Calu3 (cell line): ENCODE data around the gene MBNL3. TPM values are rescaled to one million over a fixed set of nuclear protein-coding genes. Genes with fewer than 3 reads are reported as not detected.

ENCODE experiments used
- BruUV-seq: library from RNA; stranded (reverse); fragments of 400-500 nt; replicated peaks from 2 replicates; lab custom pipeline; 2021; lab: Mats Ljungman, UMichigan
- CTCF ChIA-PET: fragments of 300-600 bp; sonication (Branson Sonifier 250); formaldehyde crosslinking; loops from one replicate; lab custom pipeline; 2022; ENCODE audit warnings: antibody characterized with exemption; lab: Charles Lee
- DNase-seq: peaks from one replicate; pipeline ENCODE4 v3.0.0; 2022
- H3K27ac Mint-ChIP-seq: one replicate; pipeline ENCODE4 v1.8.0; 2022; ENCODE audit warnings: mixed read lengths; ENCODE audit not compliant: unreplicated experiment
- H3K27me3 Mint-ChIP-seq: one replicate; pipeline ENCODE4 v1.8.0; 2022; ENCODE audit warnings: mixed read lengths; ENCODE audit not compliant: unreplicated experiment
- H3K36me3 Mint-ChIP-seq: one replicate; pipeline ENCODE4 v1.8.0; 2022; ENCODE audit warnings: mild to moderate bottlenecking, moderate library complexity, mixed read lengths; ENCODE audit not compliant: insufficient read depth, unreplicated experiment
- H3K4me1 Mint-ChIP-seq: one replicate; pipeline ENCODE4 v1.8.0; 2022; ENCODE audit warnings: mild to moderate bottlenecking, low read depth, mixed read lengths; ENCODE audit not compliant: unreplicated experiment
- H3K4me3 Mint-ChIP-seq: one replicate; pipeline ENCODE4 v1.8.0; 2022; ENCODE audit warnings: mild to moderate bottlenecking, low read depth, moderate library complexity, mixed read lengths; ENCODE audit not compliant: unreplicated experiment
- H3K9me3 Mint-ChIP-seq: one replicate; pipeline ENCODE4 v1.8.0; 2022; ENCODE audit warnings: low read depth, mixed read lengths; ENCODE audit not compliant: unreplicated experiment
- CTCF ChIP-seq: fragments of 200-600 bp; IDR thresholded peaks from one replicate; pipeline ENCODE4 v1.8.0; 2022; ENCODE audit warnings: antibody characterized with exemption; ENCODE audit not compliant: unreplicated experiment
- intact Hi-C: fragments of 100-400 bp; cut with micrococcal nuclease; formaldehyde crosslinking; loops from one replicate; pipeline ENCODE4 v1.10.0; 2022; ENCODE audit not compliant: unreplicated experiment
- total RNA-seq: library from RNA; stranded (reverse); gene quantifications from 2 replicates; pipeline ENCODE4 v1.2.3, GENCODE V29; 2022

Gene MBNL3
- total RNA-seq, 1 experiment from 2014 or later, result 18.9 TPM

GRCh38 chrX:132532097-132532496 is 43.3 kb upstream of the MBNL3 start:
- H3K4me3 Mint-ChIP-seq, result no peak overlapping the region
- DNase-seq, result no peak
- no peaks in the 10 kb centered on the region for H3K36me3 Mint-ChIP-seq
- peaks cover 13% of the 10 kb centered on the region for H3K4me1 Mint-ChIP-seq
- no peaks in the 10 kb centered on the region for H3K9me3 Mint-ChIP-seq
- CTCF ChIA-PET, result no interaction called here
- BruUV-seq, result no TSS peak
- intact Hi-C loops, result loop anchor here (5.0 kb wide), 1 partner anchor 40 kb away; no protein-coding TSS in a partner anchor
- no peaks in the 10 kb centered on the region for H3K27me3 Mint-ChIP-seq
- TF ChIP-seq CTCF, result no peak
- no peak overlapping the region for H3K27ac Mint-ChIP-seq

- no peaks in the 10 kb centered on the region for H3K36me3 Mint-ChIP-seq
- no peak for TF ChIP-seq CTCF
- no peaks in the 10 kb centered on the region for H3K4me1 Mint-ChIP-seq
- no peaks in the 10 kb centered on the region for H3K9me3 Mint-ChIP-seq
- DNase-seq, result no peak
- BruUV-seq, result no TSS peak
- H3K4me3 Mint-ChIP-seq, result no peak overlapping the region
- no peak overlapping the region for H3K27ac Mint-ChIP-seq
- no peaks in the 10 kb centered on the region for H3K27me3 Mint-ChIP-seq
- CTCF ChIA-PET, result no interaction called here
- intact Hi-C loops, result no loop called here
Measured at GRCh38 chrX:132520792-132521191, 32.0 kb upstream of the MBNL3 start.

DNA sequence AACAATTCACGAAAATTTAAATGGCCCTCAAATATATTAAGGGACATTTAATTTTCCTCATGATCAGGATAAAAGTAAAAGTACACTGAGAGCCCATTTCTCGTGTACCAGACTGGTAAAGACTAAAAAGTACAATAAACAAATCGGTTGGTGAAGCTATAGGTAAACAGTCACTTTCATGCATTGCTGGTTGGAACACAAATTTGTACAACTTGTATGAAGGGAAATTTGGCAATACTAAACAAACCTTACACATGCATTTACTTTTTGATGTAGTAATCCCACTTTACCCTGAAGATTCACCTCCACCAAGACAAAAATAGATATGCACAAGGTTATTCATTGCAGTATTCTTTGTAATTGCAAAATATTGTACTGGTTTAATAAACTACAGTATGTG is 31.4 kb upstream of the MBNL3 start:
- DNase-seq, result no peak
- no peaks in the 10 kb centered on the region for H3K36me3 Mint-ChIP-seq
- H3K27me3 Mint-ChIP-seq, result no peaks in the 10 kb centered on the region
- H3K9me3 Mint-ChIP-seq, result no peaks in the 10 kb centered on the region
- no peak for TF ChIP-seq CTCF
- H3K27ac Mint-ChIP-seq, result no peak overlapping the region
- BruUV-seq, result no TSS peak
- CTCF ChIA-PET, result no interaction called here
- no peaks in the 10 kb centered on the region for H3K4me1 Mint-ChIP-seq
- H3K4me3 Mint-ChIP-seq, result no peak overlapping the region
- intact Hi-C loops, result no loop called here

DNA sequence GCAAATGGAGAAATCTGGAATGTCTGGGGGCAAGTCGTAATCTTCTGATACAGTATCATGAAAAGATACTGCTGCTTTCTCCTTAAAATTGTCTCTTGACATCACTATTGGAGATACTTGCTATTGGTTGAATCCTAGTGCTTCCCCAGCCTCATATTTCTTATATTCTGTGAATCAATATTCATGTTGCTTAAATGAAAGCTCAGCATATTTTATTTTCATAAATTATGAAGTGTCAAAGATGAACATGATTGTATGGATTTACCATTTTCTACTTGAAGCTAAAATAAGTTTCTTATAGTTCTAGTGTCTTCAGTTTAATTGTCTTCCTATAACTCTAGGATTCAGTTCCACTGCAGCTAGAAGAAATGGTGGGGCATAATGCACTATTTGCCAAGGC is 29.6 kb upstream of the MBNL3 start:
- BruUV-seq, result no TSS peak
- intact Hi-C loops, result no loop called here
- Mint-ChIP-seq H3K27ac (no peak overlapping the region), H3K4me1 (no peaks in the 10 kb centered on the region), H3K36me3 (no peaks in the 10 kb centered on the region), H3K4me3 (no peak overlapping the region), H3K9me3 (no peaks in the 10 kb centered on the region), H3K27me3 (no peaks in the 10 kb centered on the region)
- DNase-seq, result no peak
- TF ChIP-seq CTCF, result no peak
- CTCF ChIA-PET, result no interaction called here
